Medulla oblongata (tissue), 1 donor: Measurements from ENCODE around the gene PCDHGA9.
"Not testable (repeated sequence)": the region's sequence is repeated elsewhere in the genome, so short reads cannot be mapped to it uniquely, and the experiment has no call there.

Experiments used
- DNase-seq: peaks from one replicate; pipeline ENCODE4 v3.0.0-alpha.2; 2015; ENCODE audit errors: extremely low spot score

Gene PCDHGA9

DNA sequence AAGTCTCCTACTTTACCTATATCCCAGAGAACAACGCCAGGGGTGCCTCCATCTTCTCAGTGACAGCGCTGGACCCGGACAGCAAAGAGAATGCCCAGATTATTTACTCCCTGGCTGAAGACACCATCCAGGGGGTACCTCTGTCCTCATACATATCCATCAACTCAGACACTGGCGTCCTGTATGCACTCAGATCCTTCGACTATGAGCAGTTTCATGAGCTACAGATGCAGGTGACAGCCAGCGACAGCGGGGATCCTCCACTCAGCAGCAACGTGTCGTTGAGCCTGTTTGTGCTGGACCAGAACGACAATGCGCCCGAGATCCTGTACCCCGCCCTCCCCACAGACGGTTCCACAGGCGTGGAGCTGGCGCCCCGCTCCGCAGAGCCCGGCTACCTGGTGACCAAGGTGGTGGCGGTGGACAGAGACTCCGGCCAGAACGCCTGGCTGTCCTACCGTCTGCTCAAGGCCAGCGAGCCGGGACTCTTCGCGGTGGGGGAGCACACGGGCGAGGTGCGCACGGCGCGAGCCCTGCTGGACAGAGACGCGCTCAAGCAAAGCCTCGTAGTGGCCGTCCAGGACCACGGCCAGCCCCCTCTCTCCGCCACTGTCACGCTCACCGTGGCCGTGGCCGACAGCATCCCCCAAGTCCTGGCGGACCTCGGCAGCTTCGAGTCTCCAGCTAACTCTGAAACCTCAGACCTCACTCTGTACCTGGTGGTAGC is 12.1 kb downstream of the PCDHGA9 start:
- not testable (repeated sequence) for DNase-seq

DNA sequence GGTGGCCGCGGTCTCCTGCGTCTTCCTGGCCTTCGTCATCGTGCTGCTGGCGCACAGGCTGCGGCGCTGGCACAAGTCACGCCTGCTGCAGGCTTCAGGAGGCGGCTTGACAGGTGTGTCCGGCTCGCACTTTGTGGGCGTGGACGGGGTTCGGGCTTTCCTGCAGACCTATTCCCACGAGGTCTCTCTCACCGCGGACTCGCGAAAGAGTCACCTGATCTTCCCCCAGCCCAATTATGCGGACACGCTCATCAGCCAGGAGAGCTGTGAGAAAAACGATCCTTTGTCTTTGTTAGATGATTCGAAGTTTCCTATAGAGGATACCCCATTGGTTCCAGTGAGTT is 12.7 kb downstream of the PCDHGA9 start:
- DNase-seq = not testable (repeated sequence)

DNA sequence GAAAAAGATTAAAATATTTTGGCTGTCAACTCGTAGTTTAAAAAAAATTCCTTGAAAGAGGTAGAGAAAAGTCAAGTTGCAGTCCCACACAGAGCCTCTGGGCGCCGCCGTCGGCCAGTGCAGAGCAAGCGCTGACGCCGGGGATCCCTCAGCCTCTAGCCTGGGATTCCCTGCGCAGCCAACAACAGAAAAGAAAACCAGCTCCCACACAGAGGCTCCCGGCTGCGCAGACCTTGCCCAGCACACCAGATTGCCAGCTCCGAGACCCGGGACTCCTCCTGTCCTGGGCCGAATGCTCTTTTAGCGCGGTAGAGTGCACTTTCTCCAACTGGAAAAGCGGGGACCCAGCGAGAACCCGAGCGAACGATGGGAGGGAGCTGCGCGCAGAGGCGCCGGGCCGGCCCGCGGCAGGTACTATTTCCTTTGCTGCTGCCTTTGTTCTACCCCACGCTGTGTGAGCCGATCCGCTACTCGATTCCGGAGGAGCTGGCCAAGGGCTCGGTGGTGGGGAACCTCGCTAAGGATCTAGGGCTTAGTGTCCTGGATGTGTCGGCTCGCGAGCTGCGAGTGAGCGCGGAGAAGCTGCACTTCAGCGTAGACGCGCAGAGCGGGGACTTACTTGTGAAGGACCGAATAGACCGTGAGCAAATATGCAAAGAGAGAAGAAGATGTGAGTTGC is 15.1 kb downstream of the PCDHGA9 start, which contains the start of gene PCDHGB7:
Gene PCDHGB7, plus strand, starts transcription at position 184 of the 679 bp plus-strand sequence. Its CDS starts 183 bp downstream, at position 367.
- peak; percentile 57 for DNase-seq

DNA sequence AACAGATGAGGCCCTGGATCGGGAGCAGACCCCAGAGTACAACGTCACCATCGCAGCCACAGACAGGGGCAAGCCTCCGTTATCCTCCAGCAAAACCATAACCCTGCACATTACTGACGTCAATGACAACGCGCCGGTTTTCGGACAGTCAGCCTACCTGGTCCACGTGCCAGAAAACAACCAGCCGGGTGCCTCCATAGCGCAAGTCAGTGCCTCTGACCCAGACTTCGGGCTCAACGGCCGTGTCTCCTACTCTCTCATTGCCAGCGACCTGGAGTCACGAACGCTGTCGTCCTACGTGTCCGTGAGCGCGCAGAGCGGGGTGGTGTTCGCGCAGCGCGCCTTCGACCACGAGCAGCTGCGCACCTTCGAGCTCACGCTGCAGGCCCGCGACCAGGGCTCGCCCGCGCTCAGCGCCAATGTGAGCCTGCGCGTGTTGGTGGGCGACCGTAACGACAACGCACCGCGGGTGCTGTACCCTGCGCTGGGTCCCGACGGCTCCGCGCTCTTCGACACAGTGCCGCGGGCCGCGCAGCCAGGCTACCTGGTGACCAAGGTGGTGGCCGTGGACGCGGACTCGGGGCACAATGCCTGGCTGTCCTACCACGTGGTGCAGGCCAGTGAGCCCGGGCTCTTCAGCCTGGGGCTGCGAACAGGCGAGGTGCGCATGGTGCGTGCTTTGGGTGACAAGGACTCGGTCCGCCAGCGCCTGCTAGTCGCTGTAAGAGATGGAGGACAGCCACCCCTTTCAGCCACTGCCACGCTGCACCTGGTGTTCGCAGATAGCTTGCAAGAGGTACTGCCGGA is 16.7 kb downstream of the PCDHGA9 start:
- DNase-seq = no peak

DNA sequence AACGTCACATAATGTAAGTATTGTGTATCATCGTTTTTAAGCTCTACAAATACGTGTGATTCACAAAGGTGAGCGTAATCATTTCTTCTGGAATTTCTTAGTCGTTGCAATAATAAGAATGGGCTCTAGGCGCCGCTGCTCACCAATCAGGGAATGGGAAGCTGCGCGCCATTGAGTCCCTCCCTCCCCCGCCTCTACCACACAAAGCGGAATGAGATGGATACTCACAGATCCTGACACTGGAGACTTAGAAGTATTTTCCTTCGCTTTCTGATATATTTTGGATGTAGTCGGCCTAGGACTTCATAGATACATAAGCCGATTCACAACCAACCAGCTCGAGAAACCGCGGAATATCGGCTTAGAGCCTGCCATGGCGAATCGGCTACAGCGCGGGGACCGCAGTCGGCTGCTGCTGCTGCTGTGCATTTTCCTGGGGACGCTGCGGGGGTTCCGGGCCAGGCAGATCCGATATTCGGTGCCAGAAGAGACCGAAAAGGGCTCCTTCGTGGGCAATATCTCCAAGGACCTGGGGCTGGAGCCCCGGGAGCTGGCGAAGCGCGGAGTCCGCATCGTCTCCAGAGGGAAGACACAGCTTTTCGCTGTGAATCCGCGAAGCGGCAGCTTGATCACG is 18.4 kb downstream of the PCDHGA9 start, which contains the start of gene PCDHGA11:
Gene PCDHGA11, plus strand, starts transcription at position 197 of the 634 bp plus-strand sequence. Its CDS starts 177 bp downstream, at position 374.
- DNase-seq = peak; percentile 30

DNA sequence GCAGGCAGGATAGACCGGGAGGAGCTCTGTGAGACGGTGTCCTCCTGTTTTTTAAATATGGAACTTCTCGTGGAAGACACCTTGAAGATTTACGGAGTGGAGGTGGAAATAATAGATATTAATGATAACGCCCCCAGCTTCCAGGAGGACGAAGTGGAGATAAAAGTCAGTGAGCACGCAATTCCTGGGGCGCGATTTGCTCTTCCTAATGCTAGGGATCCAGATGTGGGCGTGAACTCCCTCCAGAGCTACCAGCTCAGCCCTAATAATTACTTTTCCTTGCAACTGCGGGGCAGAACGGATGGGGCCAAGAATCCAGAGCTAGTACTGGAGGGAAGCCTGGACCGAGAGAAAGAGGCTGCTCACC is 18.9 kb downstream of the PCDHGA9 start:
- DNase-seq = no peak

DNA sequence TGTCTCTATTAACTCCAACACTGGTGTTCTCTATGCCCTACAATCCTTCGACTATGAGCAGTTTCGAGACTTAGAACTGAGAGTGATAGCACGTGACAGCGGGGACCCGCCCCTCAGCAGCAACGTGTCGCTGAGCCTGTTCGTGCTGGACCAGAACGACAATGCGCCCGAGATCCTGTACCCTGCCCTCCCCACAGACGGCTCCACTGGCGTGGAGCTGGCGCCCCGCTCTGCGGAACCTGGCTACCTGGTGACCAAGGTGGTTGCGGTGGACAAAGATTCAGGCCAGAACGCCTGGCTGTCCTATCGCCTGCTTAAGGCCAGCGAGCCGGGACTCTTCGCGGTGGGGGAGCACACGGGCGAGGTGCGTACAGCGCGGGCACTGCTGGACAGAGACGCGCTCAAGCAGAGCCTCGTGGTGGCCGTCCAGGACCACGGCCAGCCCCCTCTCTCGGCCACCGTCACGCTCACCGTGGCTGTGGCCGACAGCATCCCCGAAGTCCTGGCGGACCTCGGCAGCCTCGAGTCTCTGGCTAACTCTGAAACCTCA is 20.2 kb downstream of the PCDHGA9 start:
- no peak for DNase-seq

DNA sequence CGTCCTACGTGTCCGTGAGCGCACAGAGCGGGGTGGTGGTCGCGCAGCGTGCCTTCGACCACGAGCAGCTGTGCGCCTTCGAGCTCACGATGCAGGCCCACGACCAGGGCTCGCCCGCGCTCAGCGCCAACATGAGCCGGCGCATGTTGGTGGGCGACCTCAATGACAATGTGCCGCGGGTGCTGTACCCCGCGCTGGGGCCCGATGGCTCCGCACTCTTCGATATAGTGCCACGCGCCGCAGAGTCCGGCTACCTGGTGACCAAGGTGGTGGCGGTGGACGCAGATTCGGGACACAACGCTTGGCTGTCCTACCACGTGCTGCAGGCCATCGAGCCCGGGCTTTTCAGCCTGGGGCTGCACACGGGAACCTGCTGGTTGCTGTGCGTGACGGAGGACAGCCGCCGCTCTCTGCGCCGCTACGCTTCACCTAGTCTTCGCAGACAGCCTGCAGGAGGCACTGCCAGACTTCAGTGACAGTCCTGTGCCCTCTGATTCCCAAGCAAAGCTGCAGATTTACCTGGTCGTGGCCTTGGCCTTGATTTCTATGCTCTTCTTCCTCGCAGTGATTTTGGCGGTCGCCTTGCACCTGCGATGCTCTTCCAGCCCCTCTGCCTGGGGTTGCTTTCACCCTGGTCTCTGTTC is 25.3 kb downstream of the PCDHGA9 start:
- DNase-seq = no peak

DNA sequence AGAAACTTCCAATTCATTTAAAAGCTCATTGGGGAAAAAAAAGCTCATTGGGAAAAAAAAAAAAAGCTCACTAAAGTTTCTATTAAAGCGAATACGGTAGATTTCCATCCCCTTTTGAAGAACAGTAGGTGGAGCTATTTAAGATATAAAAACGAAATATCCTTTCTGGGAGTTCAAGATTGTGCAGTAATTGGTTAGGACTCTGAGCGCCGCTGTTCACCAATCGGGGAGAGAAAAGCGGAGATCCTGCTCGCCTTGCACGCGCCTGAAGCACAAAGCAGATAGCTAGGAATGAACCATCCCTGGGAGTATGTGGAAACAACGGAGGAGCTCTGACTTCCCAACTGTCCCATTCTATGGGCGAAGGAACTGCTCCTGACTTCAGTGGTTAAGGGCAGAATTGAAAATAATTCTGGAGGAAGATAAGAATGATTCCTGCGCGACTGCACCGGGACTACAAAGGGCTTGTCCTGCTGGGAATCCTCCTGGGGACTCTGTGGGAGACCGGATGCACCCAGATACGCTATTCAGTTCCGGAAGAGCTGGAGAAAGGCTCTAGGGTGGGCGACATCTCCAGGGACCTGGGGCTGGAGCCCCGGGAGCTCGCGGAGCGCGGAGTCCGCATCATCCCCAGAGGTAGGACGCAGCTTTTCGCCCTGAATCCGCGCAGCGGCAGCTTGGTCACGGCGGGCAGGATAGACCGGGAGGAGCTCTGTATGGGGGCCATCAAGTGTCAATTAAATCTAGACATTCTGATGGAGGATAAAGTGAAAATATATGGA is 27.9 kb downstream of the PCDHGA9 start, which contains the start of gene PCDHGA12:
Gene PCDHGA12, plus strand, starts transcription at position 176 of the 782 bp plus-strand sequence. Its CDS starts 253 bp downstream, at position 429.
- peak; percentile 62 for DNase-seq

DNA sequence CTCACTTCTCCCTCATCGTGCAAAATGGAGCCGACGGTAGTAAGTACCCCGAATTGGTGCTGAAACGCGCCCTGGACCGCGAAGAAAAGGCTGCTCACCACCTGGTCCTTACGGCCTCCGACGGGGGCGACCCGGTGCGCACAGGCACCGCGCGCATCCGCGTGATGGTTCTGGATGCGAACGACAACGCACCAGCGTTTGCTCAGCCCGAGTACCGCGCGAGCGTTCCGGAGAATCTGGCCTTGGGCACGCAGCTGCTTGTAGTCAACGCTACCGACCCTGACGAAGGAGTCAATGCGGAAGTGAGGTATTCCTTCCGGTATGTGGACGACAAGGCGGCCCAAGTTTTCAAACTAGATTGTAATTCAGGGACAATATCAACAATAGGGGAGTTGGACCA is 28.7 kb downstream of the PCDHGA9 start:
- no peak for DNase-seq

DNA sequence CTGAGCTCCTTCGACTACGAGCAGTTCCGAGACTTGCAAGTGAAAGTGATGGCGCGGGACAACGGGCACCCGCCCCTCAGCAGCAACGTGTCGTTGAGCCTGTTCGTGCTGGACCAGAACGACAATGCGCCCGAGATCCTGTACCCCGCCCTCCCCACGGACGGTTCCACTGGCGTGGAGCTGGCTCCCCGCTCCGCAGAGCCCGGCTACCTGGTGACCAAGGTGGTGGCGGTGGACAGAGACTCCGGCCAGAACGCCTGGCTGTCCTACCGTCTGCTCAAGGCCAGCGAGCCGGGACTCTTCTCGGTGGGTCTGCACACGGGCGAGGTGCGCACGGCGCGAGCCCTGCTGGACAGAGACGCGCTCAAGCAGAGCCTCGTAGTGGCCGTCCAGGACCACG is 29.7 kb downstream of the PCDHGA9 start:
- DNase-seq = not testable (repeated sequence)

DNA sequence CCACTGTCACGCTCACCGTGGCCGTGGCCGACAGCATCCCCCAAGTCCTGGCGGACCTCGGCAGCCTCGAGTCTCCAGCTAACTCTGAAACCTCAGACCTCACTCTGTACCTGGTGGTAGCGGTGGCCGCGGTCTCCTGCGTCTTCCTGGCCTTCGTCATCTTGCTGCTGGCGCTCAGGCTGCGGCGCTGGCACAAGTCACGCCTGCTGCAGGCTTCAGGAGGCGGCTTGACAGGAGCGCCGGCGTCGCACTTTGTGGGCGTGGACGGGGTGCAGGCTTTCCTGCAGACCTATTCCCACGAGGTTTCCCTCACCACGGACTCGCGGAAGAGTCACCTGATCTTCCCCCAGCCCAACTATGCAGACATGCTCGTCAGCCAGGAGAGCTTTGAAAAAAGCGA is 30.1 kb downstream of the PCDHGA9 start:
- not testable (repeated sequence) for DNase-seq

DNA sequence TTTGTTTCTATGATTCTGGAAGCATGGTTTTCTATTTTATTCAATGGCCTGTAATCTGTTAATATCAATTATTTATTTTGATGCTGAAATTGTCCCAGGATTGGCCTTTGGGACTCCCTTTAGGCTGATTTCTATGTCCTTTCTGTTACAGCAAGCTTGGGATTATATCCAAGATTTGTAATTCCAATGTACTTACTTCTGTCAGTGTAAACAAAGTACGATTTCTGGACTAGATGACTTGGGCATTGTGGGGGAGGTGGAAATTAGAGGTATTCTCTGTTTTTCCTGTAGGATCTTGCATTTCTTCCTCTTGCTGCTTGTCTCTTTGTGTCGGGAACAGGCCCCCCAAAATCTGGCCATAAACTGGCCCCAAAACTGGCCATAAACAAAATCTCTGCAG is 31.4 kb downstream of the PCDHGA9 start:
- DNase-seq = no peak

DNA sequence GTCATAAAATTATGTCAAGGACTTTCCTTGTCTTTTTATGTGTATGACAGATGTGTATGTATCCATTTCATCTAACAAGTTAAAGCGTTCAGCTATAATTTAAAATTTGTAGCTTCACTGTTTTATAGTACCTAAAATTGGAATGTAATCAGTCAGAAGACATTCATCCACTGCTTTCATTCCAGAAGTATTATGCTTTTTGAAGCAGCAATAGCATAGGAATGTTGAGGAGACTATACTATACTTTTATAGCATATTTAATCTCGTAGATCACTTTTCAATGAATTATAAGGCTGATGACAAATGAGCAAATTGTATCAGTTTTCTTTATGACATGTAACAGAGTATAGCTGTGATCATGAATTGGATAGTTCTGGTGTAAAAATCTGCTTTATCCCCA is 34.6 kb downstream of the PCDHGA9 start:
- DNase-seq = no peak

DNA sequence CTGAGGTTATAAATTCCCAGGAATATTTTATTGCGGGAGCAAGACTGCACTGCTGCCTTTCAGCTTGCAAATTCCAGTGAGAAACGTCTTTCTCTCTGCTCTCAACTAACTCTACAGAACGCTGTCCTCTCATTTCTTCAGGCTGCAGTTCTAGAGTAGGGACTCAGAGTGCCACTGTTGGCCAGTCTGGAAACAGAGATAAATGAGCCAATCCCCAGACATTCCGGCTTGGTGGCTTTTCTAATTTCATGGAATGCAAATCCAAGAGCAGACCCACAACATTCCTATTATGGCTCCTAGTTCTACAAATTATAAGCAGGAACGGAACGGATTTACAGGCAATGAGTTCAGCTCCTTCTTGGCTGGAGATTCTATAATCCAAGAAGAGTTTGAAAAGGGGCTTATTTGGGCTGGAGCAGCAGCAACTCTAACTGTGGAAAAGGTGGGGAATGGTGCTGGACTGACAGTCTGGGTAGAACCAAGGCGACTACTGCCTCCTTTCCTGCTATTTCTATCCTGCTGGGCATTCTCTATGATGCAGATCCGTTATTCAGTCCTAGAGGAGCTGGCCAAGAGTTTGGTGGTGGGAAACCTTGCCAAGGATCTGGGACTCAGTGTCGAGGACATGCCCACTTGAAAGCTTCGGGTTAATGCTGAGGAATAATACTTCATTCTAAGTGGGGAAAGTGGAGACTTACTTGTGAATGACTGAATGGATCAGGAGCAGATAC is 37.0 kb downstream of the PCDHGA9 start:
- DNase-seq = no peak

DNA sequence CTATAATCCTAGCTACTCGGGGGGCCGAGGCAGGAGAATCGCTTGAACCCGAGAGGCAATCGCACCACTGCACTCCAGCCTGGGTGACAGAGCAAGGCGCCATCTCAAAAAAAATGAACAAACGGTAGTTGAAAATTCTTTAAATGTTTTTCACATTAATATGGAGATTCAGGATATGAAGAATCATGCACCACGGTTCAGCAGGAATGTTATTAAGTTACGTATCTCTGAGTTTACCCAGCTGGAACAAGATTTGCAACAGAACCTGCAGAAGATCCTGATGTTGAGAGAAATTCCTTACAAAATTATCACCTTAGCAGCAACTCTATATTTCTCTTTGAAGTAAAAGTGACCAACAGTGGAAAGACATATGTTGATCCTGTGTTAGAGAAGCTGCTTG is 37.8 kb downstream of the PCDHGA9 start:
- no peak for DNase-seq

DNA sequence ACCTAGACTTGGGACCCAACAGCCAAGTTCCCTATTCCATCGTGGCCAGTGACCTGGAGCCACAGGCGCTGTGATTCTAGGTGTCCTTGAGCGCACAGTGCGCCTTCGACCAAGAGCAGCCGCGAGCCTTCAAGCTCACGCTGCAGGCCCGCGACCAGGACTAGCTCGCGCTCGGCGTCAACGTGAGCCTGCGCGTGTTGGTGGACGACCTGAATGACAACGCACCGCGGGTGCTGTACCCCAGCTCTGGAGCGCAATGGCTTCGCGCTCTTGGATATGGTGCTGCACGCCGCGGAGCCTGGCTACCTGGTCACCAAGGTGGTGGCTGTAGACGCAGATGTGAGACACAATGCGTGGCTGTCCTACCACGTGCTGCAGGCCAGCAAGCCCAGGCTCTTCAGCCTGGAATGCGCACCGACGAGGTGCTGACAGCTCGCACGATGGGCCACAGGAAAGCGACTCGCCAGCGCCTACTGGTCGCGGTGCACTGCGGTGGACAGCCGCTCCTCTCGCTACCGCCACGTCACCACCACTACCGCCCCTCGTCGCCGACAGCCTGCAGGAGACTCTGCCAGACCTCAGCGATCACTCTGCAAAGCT is 39.1 kb downstream of the PCDHGA9 start:
- no peak for DNase-seq
